GM19025 (cell line): ENCODE measurements around the gene PTPRM.

ENCODE experiments used
- ATAC-seq: cut with Tn5 transposase; IDR thresholded peaks from one replicate; pipeline ENCODE4 v1.9.1; 2021; ENCODE audit warnings: mild to moderate bottlenecking, low read depth, moderate library complexity; ENCODE audit not compliant: unreplicated experiment

PTPRM gene

DNA sequence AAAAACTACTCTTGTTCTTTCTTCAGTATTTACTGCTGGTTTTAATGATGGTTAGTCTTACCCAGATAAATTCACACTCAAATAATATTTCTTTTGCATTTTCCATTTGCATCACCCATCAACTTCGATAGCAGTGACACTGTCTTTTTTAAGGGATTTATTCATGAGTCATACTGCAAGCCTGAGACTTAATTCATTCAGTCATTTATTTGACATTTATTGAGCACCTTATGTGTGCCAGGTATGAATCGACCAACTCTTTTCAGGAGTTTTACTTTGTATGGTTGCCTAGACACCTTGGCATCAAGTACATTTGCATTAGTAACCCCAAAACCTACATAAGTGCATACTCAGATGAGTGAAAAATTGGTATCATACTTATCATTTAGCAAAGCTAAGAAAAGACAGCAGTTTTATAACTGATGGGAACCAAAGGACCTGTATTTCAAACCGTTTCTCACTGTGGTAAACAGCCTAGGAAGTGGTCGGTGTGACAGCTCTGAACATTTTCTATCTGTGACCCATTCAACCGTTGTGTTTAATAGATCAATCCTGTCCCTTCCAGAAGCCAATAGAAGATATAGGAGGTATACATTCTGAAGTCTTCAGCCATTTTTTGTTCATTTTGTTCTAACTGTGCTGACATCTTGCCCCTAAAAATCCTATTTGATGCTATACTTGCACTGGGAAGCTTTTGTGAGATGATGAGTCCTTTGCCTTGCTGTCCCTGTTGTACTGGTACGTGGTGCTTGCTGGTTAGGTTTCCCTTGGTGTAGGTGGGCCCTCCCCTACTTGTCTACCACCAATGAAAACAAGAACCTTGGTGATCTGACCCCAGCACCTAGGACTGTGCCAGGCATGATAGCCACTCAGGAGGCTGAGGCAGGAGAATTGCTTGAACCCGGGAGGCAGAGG is 557.4 kb downstream of the PTPRM start:
- ATAC-seq = no peak

DNA sequence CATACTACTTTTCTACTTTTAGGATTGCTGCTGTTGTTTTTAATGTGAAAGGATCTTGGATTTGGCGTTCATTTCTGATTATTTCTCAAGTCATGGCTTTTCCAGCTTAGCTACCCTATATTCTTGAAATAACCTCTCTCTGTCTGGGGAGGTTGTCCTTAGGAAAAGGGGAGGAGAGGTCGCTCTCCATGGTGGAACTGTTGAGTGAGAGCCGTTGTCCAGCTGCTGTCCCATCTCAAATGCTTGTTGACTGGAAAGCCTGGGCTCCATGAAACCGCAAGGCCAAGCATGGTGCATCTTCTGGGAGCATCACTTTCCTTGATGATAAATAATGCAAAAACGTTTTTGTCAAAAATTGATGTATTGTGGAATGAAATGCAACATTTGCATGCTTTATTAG is 563.0 kb downstream of the PTPRM start:
- ATAC-seq = no peak

DNA sequence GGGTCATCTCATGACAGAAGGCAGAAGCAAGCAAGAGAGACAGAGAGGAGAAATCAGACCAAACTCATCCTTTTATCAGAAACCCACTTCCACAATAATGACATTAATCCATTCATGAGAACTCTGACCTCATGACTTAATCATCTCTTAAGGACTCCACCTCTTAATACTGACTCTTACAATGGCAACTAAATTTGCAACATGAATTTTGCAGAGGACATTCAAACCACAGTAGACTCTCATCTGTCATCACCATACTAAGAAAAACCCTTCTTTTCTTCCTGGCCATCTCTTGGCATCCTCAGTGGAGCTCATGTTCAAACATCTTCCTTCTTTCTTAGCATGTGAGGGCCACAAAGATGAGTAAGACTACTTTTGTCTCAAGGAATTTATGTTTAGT is 565.9 kb downstream of the PTPRM start:
- ATAC-seq = no peak

DNA sequence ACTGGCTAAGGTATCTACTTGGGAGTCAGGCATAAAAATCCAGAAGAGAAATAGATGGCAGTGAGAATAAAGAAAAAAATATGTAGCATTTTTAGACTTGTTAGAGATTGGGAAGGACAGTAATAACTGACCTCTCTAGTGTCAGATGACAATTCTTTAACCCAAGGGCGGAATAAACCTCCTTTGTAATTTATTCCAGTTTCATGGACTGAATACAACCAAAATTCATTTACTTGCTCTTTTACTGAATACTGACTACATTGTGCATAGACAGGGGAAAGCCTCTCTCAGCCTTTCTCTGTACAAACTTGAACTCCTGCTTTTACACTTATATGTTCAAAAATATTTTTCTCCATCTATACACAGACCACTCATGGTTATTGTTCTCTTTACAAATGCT is 566.8 kb downstream of the PTPRM start:
- no peak for ATAC-seq

DNA sequence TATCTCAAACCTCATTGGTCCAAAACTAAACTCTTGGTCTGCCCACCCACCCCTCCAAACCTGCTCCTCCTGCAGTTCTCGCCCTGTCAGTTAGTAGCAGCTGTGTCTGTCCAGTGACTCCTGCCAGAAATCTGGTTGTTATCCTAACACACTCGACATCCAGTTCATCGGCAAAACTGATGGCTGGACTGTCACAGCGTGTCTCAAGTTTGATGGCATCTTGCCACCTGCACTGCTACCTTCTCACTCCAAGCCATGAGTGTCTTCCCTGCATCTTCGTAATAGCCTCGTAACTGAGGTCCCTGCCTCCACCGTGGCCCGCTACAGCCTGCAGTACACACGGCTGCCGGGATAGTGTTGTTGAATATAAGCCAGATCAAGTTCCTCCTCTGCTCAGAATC is 572.0 kb downstream of the PTPRM start:
- ATAC-seq = no peak

DNA sequence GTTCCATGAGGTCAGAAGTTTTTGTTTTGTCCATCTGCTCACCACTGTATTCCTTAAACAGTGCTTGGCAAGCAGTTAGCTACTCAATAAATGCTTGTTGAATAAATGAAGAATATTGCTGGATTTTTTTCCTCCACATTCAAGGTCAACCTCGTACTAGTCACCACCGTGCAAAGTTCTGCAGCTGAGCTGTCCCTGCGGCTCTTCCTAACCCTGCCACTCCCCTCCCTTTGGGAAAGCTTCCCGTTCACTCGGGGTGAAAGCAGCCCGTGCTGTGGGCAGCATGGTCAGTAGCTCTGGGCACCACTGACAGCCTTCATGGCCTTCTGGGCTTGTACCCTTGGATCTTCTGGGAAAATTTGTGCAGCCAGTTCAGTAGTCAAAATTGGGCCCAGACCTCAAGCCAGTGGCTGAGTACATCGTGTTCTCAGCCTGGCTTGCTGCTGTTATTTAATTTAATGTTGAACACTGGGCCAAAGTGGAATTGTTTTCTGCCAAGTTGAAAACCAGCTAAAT is 572.8 kb downstream of the PTPRM start:
- no peak for ATAC-seq

DNA sequence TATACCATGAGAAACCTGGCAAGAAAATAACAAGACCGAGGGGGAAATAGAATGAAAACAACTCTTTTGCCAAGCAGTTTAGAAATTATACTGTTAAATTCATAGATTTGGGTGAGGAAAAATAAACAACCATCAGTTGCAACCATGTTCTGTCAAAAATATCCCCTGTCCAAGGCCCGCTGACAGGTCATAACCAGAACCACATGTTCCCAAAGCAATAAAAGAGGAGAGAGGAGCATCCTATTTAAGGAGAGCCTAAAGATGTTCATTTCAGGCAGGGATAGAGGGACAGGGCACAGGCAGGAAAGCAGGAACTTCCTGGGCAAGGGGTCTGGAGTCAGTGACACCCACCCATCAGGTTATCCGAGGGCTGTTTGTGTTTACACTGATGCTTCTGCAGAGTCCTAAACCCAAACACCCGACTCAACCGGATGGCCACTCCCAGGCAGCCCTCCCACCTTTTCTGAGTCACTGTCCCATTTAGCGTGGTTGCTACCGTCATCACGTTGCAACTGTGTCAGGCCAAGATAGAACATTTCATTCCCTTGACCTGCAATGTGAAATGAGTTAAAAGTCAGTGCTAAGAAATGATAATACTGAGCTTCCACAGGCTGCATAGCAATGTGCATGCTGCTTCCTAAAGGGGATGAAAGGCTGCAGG is 573.9 kb downstream of the PTPRM start:
- ATAC-seq = no peak

DNA sequence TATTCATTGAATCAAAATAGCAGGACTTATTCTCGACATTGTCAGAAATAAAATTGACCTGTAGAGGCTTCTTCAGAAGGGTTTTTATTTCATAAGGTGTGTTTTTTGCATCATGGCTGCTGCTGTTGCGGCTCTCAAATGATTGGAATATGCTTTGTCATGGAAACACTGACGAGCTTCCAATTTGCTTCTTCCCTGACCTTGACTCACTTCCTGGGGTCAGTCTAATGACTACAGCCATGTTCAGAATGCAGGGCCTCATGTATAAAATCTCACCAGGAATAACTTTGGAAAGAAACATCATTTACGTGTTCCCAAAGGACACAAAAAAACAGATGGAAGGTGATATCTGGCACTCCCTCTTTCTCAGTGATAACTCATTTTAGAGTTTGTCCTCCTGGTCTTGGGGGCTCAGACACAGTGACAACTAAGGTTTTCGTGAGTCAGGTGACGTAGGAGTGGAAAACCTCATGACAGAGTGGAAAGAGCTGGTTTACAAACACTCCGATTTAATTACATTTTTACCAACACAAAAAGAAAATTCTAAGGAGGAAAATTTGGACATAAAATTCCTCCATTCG is 575.1 kb downstream of the PTPRM start:
- ATAC-seq = no peak

DNA sequence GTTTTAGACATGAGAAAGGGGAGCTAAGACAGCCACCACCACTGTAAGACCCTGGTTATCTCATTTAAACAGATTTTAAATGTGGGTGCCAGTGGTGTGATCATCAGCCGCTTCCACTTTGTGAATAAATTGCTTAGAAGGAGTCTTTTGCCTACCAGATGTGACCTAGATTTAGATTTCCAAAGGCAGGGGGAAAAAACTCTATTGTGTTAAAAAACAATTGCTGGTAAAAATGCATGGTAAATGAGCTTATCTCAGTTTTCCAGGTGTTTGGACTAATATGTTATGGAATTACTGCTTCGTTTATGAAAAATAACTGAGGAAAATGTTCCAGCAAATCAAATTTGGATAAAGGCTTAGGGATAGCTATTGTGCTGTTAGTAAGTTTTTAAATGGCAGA is 575.8 kb downstream of the PTPRM start:
- no peak for ATAC-seq

DNA sequence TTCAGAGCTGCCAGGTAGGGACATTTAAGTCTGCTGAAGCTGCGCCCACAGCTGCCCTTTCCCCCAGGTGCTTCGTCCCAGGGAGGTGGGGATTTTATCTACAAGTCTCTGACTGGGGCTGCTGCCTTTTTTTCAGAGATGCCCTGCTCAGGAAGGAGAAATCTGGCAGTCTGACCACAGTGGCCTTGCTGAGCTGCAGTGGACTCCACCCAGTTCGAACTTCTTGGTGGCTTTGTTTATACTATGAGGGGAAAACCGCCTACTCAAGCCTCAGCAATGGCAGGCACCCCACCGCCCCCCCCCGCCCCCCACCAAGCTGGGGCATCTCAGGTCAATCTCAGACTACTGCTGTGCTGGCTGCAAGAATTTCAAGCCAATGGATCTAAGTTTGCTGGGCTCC is 584.1 kb downstream of the PTPRM start:
- no peak for ATAC-seq

DNA sequence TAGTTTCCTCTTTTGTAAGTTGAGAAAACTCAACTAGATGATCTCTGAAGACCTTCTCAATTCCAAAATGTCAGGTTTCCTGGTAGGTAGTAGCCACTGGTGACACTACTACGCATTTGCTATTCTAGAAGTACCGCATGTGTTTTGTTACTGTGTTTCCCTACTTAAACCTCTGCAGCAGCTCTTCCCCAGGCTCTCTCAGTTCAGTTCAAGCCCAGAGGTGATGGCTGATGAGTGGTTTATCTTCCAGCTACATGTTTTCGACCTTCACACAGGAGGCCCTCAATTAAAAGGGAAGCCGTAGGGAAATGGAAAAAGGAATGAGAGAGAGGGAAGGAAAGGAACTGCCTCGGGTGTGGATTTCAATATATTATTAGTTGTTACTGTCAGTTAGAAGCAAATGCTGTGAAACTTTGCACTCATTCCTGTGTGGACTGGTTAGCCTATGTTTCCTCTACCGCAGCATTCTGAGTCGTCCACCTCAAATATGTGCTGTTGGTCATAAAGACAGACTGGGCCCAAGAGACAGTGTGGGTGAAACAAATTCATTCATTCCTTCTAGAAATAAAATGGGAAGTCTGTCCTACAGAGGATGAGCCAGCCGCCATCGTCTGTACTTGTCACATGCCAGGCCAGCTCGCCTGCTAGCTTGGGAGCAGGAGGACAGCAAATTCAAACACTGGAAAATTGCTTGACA is 586.9 kb downstream of the PTPRM start:
- no peak for ATAC-seq

DNA sequence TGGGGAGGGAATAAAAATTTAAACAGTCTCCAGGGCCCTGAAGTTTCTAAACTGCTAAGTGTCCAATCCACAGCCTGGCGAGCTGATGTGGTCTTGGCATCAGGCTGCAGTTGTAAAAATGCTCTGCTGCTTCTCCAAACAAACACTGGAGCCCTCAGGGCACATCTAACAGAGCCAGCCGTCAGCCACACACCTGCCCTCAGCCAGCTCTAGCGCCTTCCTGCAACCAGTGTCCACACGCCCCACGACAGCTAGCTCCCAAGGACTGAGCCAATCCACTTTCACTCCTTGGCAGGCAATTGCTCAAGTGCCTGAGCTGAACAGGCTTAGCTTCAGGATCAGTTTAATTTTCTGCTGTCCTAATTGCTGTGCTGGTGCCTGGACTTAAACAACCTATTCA is 595.7 kb downstream of the PTPRM start:
- no peak for ATAC-seq

DNA sequence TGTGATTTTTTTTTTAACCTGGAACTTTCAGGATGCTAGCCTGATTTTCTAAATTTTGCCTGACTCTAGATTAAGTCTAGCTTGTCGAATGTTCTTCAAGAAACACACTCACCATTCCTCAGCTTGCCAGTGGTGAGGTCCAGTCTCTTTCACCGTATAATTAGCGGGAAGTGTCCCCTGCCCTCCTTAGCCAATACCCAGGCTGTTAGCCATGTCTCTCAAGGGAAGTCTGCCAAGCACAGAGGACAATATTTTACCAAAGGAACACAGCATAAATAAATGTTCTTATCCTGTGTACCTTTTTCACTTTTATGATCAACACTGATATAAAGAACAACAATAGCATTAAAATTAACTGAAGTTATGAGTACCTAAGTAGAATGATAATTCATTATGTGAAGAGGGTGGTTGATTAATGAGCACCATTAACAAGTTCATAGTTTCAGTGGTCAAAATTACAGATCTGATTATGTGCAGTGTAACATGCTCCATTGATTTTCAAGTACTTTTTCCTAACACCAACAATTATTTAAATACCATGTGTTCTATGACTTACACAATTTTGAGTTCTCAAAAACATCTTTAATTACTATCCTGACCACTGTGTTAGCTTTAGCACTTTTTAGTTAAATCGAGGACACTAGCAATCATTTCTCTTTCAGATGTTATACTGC is 596.3 kb downstream of the PTPRM start:
- ATAC-seq = no peak

DNA sequence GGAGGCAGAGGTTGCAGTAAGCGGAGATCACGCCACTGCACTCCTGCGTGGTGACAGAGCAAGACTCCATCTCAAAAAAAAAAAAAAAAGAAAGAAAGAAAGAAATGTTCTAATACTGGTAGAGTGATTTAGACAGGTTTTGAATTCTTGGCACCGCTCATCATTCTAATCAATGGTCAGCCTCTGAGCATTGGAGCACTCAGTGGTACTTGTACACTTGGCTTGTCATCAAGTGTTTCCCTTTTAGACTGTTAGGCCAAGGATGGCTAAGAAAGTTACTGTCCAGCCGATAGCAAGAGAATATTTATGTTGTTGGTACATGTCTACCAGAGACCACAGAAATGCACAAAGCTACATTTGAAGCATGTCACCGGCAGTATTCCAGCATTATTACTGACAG is 598.0 kb downstream of the PTPRM start:
- ATAC-seq = no peak

DNA sequence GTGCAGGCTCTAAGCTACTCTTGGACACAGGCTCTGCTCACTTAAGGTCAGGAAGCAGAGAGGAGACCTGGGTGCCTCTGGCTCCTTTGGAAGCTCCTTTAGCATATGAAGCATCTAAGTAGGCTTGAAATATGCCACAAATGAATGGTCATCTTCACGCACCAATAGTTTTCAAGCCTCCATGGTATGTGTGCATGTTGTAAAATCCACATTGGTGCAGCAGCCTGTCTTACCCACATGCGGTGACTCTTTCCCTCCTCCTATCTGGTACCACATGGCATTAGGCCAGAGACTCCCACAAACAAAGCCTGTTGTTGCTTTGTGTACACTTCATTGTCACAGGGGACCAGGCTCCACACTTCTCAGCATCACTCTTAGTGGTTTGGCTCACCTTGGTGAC is 599.9 kb downstream of the PTPRM start:
- ATAC-seq = no peak

DNA sequence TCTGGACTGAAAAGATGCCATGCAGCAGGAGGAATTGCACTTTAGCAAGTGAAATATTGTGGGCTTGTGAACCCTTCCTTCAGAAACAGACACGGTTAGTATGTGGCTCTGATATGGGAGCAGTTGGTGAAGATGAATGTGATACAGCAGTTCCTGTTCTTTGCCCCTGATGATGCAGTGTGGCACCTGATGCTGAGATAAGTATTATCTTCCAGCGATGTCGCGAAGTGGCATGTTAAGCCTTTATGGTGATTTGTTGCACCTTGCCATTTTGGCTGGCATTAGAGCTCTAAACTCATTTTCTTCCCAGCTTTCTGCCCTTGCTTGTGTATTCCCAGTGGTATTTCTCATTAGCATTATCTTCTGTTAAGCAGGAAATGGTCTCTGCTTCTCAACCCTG is 600.6 kb downstream of the PTPRM start:
- no peak for ATAC-seq

DNA sequence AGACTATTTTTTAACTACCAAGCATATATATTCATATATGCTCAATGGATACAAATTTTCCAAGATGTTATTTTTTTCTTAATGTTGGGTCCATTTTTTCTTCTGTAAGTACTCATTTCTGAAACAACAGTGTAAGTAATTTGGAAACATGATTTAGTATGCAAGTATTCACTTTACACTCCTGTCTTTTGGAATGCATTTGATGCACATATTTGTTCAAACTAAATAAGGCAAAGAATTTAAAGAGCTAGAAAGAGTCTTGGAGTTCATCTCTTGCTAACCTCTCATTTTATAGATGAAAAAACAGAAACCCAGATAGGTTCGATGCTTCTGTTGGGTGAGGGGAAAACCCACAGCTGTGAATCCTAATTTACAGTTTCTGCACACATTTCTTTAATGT is 602.6 kb downstream of the PTPRM start:
- no peak for ATAC-seq

DNA sequence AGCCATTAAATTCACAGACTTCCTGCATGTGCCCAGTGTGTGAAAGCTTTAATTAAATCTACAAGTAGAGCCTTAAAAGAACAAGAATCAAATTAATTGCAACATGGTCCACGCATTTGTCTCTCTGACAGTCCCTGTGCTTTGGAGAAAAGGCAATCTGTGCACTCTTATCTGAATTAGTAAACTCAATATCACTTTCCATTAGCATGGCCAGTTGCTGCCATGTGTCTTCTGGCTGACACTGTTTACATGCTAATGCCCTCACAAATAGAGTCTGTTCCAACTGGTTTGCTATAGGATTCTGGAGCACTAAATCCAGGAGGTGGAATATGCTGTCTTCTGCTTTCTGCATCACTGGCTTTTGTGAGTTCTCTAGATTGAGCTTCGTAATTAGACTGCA is 607.7 kb downstream of the PTPRM start:
- ATAC-seq = no peak

DNA sequence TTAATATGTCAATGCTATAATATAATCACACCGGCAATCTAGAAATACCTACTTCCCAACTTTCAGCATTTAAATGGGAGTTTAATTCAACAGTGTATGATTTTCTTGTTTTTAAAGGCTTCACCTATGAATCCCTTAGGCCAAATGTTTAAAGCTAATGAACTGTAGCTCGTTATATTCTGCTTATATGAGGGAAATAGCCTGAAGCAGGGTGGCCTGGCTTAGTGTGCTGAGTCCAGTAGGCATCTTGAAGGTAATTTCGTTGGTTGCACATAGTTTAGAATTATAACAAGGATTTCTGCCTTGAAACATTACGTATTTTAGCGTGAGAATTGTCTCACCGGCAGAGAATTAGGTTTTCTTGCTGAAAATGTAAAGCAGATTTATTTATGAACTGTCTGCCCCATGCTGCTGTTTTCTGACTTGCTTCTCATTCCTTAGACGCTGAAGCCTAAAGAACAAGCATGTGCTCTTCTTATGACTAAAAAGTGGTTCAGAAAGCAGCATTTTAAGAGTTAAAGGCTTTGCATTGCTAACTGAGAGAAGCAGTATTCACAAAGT is 608.5 kb downstream of the PTPRM start:
- no peak for ATAC-seq

DNA sequence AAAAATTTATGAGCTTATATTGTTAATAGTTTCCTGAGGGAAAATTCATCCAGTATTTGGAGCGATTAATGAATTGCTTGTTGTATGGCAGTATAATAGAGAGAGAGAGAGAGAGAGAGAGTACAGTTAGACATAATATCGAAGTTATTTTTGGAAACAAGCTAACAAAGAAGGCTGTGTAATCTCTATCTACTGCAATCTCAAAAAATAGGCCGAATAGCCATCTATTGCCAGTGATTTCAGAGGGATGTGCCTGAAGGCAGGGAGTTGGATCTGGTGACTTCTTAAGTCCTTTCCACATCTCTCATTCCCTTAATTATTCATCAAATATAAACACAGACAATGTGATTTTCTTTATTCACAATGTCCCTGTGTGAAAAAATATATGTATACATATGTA is 609.0 kb downstream of the PTPRM start:
- no peak for ATAC-seq
